Ishikawa (cell line): ENCODE measurements around the gene FLYWCH1.

Experiments
- CEBPB ChIP-seq: IDR thresholded peaks from 2 replicates; pipeline ENCODE4 v1.6.1; 2012
- CREB1 ChIP-seq: IDR thresholded peaks from 2 replicates; pipeline ENCODE4 v1.6.1; 2012; ENCODE audit warnings: low read depth
- EGR1 ChIP-seq: IDR thresholded peaks from 2 replicates; pipeline ENCODE4 v1.6.1; 2012
- EP300 ChIP-seq: IDR thresholded peaks from 2 replicates; pipeline ENCODE4 v1.6.1; 2012; ENCODE audit warnings: borderline replicate concordance
- FOXM1 ChIP-seq: IDR thresholded peaks from 2 replicates; pipeline ENCODE4 v1.6.1; 2012; ENCODE audit warnings: low read depth, borderline replicate concordance
- MAX ChIP-seq: IDR thresholded peaks from 2 replicates; pipeline ENCODE4 v1.6.1; 2012
- NFIC ChIP-seq: IDR thresholded peaks from 2 replicates; pipeline ENCODE4 v1.6.1; 2012
- RAD21 ChIP-seq: IDR thresholded peaks from 2 replicates; pipeline ENCODE4 v1.6.1; 2012; ENCODE audit warnings: low read depth
- TAF1 ChIP-seq: IDR thresholded peaks from 2 replicates; pipeline ENCODE4 v1.6.1; 2012; ENCODE audit warnings: low read depth, mild to moderate bottlenecking
- TCF12 ChIP-seq: IDR thresholded peaks from 2 replicates; pipeline ENCODE4 v1.6.1; 2012; ENCODE audit warnings: low read depth
- TEAD4 ChIP-seq: IDR thresholded peaks from 2 replicates; pipeline ENCODE4 v1.6.1; 2012
- YY1 ChIP-seq: IDR thresholded peaks from 2 replicates; pipeline ENCODE4 v1.6.1; 2012; ENCODE audit warnings: low read depth
- ZBTB7A ChIP-seq: IDR thresholded peaks from 2 replicates; pipeline ENCODE4 v1.6.1; 2012; ENCODE audit warnings: low read depth
- TF ChIP-seq, protein P1 (sequence below): IDR thresholded peaks from 2 replicates; pipeline ENCODE4 v1.6.1; 2012
- TF ChIP-seq, protein P2 (sequence below): IDR thresholded peaks from 2 replicates; pipeline ENCODE4 v1.6.1; 2012; ENCODE audit warnings: low read depth, mild to moderate bottlenecking

FLYWCH1 gene

DNA sequence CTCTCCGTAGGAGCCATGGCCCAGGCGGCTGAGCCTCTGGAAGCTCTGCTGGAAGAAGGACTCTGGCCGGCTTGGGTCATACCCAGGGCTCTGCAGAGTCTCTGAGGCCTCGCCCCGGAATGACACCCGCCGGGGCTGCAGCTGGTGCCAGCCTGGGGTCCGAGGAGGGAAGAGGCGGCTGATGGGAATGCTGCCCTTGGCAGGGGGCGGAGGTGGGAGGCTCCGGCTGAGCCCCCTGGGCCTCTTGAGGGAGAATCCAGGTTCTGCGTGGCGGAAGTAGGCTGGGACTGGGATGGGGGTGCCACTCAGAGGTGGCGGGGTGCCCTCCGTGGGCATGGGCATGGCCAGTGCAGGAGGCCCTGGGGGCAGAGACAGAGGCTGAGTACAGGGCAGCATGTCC is 64.9 kb downstream of the FLYWCH1 start:
- TF ChIP-seq FOXM1 (no peak), CREB1 (no peak), EP300 (no peak), EGR1 (no peak), TCF12 (no peak), MAX (no peak), ZBTB7A (no peak), NFIC (no peak), CEBPB (no peak), TEAD4 (no peak)
- TF ChIP-seq, protein P1, sequence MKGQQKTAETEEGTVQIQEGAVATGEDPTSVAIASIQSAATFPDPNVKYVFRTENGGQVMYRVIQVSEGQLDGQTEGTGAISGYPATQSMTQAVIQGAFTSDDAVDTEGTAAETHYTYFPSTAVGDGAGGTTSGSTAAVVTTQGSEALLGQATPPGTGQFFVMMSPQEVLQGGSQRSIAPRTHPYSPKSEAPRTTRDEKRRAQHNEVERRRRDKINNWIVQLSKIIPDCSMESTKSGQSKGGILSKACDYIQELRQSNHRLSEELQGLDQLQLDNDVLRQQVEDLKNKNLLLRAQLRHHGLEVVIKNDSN = no peak

- TF ChIP-seq, protein P2, sequence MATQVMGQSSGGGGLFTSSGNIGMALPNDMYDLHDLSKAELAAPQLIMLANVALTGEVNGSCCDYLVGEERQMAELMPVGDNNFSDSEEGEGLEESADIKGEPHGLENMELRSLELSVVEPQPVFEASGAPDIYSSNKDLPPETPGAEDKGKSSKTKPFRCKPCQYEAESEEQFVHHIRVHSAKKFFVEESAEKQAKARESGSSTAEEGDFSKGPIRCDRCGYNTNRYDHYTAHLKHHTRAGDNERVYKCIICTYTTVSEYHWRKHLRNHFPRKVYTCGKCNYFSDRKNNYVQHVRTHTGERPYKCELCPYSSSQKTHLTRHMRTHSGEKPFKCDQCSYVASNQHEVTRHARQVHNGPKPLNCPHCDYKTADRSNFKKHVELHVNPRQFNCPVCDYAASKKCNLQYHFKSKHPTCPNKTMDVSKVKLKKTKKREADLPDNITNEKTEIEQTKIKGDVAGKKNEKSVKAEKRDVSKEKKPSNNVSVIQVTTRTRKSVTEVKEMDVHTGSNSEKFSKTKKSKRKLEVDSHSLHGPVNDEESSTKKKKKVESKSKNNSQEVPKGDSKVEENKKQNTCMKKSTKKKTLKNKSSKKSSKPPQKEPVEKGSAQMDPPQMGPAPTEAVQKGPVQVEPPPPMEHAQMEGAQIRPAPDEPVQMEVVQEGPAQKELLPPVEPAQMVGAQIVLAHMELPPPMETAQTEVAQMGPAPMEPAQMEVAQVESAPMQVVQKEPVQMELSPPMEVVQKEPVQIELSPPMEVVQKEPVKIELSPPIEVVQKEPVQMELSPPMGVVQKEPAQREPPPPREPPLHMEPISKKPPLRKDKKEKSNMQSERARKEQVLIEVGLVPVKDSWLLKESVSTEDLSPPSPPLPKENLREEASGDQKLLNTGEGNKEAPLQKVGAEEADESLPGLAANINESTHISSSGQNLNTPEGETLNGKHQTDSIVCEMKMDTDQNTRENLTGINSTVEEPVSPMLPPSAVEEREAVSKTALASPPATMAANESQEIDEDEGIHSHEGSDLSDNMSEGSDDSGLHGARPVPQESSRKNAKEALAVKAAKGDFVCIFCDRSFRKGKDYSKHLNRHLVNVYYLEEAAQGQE = no peak
- TF ChIP-seq, protein P1 = no peak
- no peak for TF ChIP-seq FOXM1
These were observed 65.7 kb downstream of the FLYWCH1 start for GRCh38 chr16:2977440-2977839.

GRCh38 chr16:2979669-2980226 is 68.0 kb downstream of the FLYWCH1 start:
- no peak for TF ChIP-seq RAD21
- TF ChIP-seq YY1 = no peak
- TF ChIP-seq, protein P1 = no peak
- TF ChIP-seq TCF12 = no peak
- TF ChIP-seq, protein P2 = no peak
- no peak; the same call in 1 of the 2 replicates for TF ChIP-seq ZBTB7A
- no peak for TF ChIP-seq TAF1
- TF ChIP-seq TEAD4 = no peak
- no peak for TF ChIP-seq FOXM1
- TF ChIP-seq NFIC = no peak
- TF ChIP-seq EGR1 = no peak
- TF ChIP-seq CREB1 = no peak
- no peak for TF ChIP-seq CEBPB
- no peak for TF ChIP-seq MAX
- TF ChIP-seq EP300 = no peak

GRCh38 chr16:2980227-2981176 is 68.8 kb downstream of the FLYWCH1 start, which contains the start of gene PKMYT1:
TSS of gene PKMYT1 (minus strand) at chr16:2980446. CDS start at chr16:2979657, 789 bp downstream.
- peak; percentile 28; the same call in 1 of the 2 replicates for TF ChIP-seq MAX
- TF ChIP-seq, protein P2 = no peak; the same call in 1 of the 2 replicates
- no peak; the same call in 1 of the 2 replicates for TF ChIP-seq EP300
- peak; percentile 73 for TF ChIP-seq TAF1
- TF ChIP-seq EGR1 = peak; percentile 96
- no peak for TF ChIP-seq CEBPB
- TF ChIP-seq YY1 = no peak
- TF ChIP-seq, protein P1 = no peak
- TF ChIP-seq ZBTB7A = no peak; the same call in 1 of the 2 replicates
- TF ChIP-seq RAD21 = no peak
- peak; percentile 44; the same call in 1 of the 2 replicates for TF ChIP-seq TEAD4
- TF ChIP-seq TCF12 = peak; percentile 45; the same call in 1 of the 2 replicates
- no peak for TF ChIP-seq CREB1
- TF ChIP-seq FOXM1 = no peak
